ENCODE results near the gene MAP3K5. TPM values are rescaled to one million over a fixed set of nuclear protein-coding genes. Genes with fewer than 3 reads are reported as not detected.

Gene MAP3K5
- total RNA-seq, 1 donor from 2014 or later, result 31.2 TPM

DNA sequence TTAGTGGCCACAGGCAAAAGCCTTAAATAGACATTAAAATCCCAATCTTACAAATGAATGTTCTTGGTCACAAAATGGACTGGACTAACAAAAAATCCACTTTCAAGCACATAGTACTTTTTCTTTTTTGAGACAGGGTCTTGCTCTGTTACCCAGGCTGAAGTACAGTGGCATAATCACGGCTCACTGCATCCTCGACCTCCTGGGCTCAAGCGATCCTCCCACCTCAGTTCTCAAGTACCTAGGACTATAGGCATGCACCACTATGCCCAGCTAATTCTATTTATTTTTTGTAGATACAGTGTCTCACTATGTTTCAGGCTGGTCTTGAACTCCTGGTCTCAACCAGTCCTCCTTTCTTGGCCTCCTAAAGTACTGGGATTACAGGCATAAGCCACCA, 59.4 kb downstream of the MAP3K5 start:
- peaks cover 4% of the 10 kb centered on the region for H3K4me1 ChIP-seq
- no peaks in the 10 kb centered on the region for H3K36me3 ChIP-seq
- no peak for DNase-seq (ENCODE audit: extremely low spot score in 2 of 2)
- no peak overlapping the region for H3K4me3 ChIP-seq
- H3K9me3 ChIP-seq, result no peaks in the 10 kb centered on the region
- H3K27me3 ChIP-seq, result no peaks in the 10 kb centered on the region
- TF ChIP-seq POLR2A (IDR thresholded peaks at IDR 0.05) (no peak), POLR2AphosphoS5 (IDR thresholded peaks at IDR 0.05; ENCODE audit: insufficient read depth in 1 of 2, low read depth in 1 of 2) (no peak)
- TF ChIP-seq, protein P1, sequence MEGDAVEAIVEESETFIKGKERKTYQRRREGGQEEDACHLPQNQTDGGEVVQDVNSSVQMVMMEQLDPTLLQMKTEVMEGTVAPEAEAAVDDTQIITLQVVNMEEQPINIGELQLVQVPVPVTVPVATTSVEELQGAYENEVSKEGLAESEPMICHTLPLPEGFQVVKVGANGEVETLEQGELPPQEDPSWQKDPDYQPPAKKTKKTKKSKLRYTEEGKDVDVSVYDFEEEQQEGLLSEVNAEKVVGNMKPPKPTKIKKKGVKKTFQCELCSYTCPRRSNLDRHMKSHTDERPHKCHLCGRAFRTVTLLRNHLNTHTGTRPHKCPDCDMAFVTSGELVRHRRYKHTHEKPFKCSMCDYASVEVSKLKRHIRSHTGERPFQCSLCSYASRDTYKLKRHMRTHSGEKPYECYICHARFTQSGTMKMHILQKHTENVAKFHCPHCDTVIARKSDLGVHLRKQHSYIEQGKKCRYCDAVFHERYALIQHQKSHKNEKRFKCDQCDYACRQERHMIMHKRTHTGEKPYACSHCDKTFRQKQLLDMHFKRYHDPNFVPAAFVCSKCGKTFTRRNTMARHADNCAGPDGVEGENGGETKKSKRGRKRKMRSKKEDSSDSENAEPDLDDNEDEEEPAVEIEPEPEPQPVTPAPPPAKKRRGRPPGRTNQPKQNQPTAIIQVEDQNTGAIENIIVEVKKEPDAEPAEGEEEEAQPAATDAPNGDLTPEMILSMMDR (IDR thresholded peaks at IDR 0.05), result no peak
- intact Hi-C loops (cut with DNase I), result no loop called here
- no peak overlapping the region for H3K27ac ChIP-seq

DNA sequence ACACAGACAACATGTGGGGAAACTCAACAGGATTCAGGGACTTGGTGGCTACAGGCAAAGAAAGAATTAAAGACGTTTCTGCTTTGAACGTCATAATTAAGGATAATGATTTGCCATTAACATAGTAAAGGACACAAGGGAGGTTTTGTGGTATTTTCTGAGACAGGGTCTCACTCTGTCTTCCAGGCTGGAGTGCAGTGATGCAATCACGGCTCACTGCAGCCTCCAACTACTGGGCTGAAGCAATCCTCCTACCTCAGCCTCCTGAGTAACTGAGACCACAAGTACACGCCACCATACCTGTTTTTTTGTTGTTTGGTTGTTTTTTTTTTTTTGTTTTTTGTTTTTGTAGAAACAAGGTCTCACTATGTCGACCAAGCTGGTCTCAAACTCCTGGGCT, 62.4 kb downstream of the MAP3K5 start:
- intact Hi-C loops (cut with DNase I), result no loop called here
- TF ChIP-seq POLR2AphosphoS5 (IDR thresholded peaks at IDR 0.05; ENCODE audit: insufficient read depth in 1 of 2, low read depth in 1 of 2) (no peak), POLR2A (IDR thresholded peaks at IDR 0.05) (no peak)
- TF ChIP-seq, protein P1 (IDR thresholded peaks at IDR 0.05), result no peak

DNA sequence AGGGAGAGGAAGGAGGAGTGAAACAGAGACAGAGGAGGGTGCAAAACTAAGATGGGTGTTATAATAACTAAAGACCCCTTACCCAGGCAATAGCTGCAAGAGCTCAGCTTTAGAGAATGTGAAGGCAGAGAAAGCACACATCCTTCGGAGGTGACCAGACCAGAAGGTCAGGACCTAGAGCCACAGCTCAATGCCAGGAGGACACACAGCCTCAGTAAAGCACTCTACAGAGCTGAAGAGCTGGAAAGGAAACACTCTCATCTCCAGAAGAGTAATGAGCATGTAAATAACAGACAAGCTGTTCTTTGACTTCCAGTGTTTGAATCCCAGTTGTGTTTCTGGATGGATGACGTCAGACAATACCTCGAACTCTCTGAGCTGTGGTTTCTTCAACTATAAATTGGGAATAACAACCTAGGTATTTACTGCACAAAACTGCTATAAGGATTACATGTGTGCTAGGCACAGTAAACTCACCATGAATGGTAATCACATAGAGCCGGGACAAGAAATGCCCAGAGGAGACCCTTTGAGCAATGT, 63.2 kb downstream of the MAP3K5 start:
- DNase-seq (ENCODE audit: extremely low spot score in 2 of 2), result no peak
- Histone ChIP-seq H3K9me3 (no peaks in the 10 kb centered on the region), H3K4me1 (no peaks in the 10 kb centered on the region), H3K4me3 (no peak overlapping the region), H3K27me3 (no peaks in the 10 kb centered on the region), H3K36me3 (no peaks in the 10 kb centered on the region), H3K27ac (no peak overlapping the region)
- intact Hi-C loops (cut with DNase I), result no loop called here
- TF ChIP-seq POLR2A (IDR thresholded peaks at IDR 0.05) (no peak), POLR2AphosphoS5 (IDR thresholded peaks at IDR 0.05; ENCODE audit: insufficient read depth in 1 of 2, low read depth in 1 of 2) (no peak)
- TF ChIP-seq, protein P1 (IDR thresholded peaks at IDR 0.05), result no peak

More for the DNA sequence above, 62.4 kb downstream of the MAP3K5 start:
- H3K36me3 ChIP-seq, result no peaks in the 10 kb centered on the region
- DNase-seq (ENCODE audit: extremely low spot score in 2 of 2), result no peak
- H3K27me3 ChIP-seq, result no peaks in the 10 kb centered on the region
- H3K4me1 ChIP-seq, result no peaks in the 10 kb centered on the region
- no peak overlapping the region for H3K4me3 ChIP-seq
- no peak overlapping the region for H3K27ac ChIP-seq
- no peaks in the 10 kb centered on the region for H3K9me3 ChIP-seq

DNA sequence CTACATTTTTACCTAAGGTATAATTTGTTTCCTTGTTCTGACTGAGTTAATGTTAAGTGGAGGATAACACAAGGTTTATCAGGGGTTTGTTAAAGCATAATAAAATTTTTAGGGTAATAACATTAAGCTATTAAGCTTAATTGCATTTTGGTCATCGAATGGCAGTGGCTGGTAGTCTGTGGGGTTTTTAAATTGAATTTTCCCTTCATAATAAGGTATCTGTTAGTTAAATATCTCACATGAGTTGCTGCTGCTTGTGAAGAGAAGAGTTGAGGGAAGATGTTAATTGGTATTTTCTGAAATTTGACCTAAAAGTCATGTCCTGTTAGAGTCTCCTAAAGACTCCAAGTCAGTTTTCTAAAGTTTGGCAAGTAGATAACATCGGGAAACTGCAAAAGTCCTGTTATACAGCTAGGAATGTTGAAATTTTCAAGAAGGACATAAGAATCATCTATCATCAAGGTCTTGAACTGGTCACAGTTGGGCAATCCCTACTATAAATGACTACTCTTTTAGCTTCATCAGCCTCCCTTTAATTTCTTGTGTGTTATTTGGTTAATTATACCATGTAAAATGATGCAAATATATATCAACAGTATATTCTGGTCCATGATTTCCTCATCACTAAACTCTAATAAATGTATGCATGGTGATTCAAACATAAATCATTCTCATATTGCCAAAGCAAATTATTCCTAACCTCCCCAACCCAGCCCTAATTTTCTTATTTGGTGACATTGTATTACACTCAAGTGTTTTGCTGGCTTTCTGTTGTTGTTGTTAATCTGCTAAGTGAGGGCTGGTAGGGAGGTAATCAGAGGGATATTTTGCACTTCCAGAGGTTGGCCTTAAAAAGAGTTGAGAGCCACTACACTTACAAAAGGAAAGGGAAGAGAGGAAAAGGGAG, 64.0 kb downstream of the MAP3K5 start:
- no peaks in the 10 kb centered on the region for H3K4me1 ChIP-seq
- H3K27ac ChIP-seq, result no peak overlapping the region
- intact Hi-C loops (cut with DNase I), result no loop called here
- no peak overlapping the region for H3K4me3 ChIP-seq
- no peaks in the 10 kb centered on the region for H3K9me3 ChIP-seq
- H3K27me3 ChIP-seq, result no peaks in the 10 kb centered on the region
- TF ChIP-seq POLR2A (IDR thresholded peaks at IDR 0.05), result no peak
- TF ChIP-seq, protein P1 (IDR thresholded peaks at IDR 0.05), result no peak
- TF ChIP-seq POLR2AphosphoS5 (IDR thresholded peaks at IDR 0.05; ENCODE audit: insufficient read depth in 1 of 2, low read depth in 1 of 2), result no peak
- no peaks in the 10 kb centered on the region for H3K36me3 ChIP-seq
- no peak for DNase-seq (ENCODE audit: extremely low spot score in 2 of 2)

Data from vagina (tissue), 2 donors.